ENCODE results near the gene OR1I1.

- TF ChIP-seq POLR2A (IDR thresholded peaks at IDR 0.05) = no peak
- TF ChIP-seq CTCF (IDR thresholded peaks at IDR 0.05) = no peak
- TF ChIP-seq EP300 (IDR thresholded peaks at IDR 0.05) = no peak
Measured at GRCh38 chr19:15042003-15042402, 40.0 kb upstream of the OR1I1 start.
